ENCODE results near the gene RFX3. TPM values are rescaled to one million over a fixed set of nuclear protein-coding genes. Genes with fewer than 3 reads are reported as not detected.
A peak's percentile ranks its signal among the peaks of the same experiment; 100 is the strongest.

The RFX3 gene
- total RNA-seq, 1 donor from 2014 or later: 8.7 TPM

DNA sequence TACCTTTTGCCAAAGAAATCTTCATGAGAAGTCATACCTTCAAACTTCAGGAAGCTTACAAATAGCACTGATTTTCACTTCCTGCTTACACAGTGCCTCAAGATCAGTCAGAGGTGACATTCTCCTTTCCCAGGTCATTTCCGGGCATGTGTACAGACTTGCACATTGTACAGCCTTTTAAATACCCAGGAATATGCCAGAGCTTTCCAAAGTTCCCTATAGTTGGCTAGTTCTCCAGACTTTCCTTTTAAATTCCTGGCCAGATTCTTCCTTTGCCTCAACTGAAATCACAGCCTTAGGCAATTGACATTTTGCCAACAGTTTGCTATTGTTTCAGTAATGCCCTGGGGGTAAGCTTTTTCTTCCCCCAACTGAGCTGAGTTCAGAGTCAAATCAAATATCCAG is 47.2 kb downstream of the RFX3 start:
- peak; percentile 89 for DNase-seq (ENCODE audit: extremely low read depth, low read depth, low spot score)

DNA sequence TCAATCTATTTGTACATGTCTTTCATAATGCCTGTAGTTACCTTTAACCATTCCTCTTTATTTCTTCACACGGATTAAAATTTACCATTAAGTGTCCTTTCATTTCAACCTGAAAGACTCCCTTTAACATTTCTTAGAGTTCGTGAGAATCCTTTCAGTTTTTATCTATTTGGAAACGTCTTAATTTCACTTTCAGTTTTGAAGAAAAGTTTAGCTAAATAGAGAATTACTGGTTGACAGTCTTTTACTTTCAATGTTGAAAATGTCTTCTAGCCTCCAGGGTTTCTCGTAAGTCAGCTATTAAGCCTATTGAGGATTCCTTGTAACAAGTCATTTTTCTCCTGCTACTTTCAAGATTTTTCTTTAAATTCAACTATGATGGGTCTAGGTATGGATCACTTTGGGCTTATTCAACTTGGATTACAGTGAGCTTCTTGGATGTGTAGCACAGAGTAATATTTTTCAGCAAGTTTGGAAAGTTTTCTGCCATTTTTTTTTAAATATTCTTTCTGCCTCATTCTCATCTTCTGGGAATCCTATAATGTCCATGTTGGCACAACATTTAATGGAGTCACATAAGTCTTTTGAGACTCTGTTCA is 48.5 kb downstream of the RFX3 start:
- no peak for DNase-seq (ENCODE audit: extremely low read depth, low read depth, low spot score)

DNA sequence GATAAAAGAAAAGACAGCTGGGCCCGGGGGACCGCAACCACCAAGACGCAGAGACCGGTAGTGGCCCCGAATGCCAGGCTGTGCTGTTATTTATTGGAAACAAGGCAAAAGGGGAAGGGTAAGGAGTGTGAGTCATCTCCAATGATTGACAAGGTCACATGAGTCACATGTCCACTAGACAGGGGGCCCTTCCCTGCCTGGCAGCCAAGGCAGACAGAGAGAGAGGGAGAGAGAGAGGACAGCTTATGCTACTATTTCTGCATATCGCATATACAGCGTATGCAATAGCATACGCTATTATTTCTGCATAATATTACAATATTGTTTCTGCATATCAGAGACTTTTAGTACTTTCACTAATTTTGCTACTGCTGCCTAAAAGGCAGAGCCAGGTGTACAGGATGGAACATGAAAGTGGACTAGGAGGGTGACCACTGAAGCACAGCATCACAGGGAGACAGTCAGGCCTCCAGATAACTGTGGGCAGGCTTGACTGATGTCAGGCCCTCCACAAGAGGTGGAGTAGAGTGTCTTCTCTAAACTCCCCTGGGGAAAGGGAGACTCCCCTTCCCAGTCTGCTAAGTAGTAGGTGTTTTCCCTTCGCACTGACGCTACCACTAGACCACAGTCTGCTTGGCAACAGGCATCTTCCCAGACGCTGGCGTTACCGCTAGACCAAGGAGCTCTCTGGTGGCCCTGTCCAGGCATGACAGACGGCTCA is 50.3 kb downstream of the RFX3 start:
- no peak for DNase-seq (ENCODE audit: extremely low read depth, low read depth, low spot score)

DNA sequence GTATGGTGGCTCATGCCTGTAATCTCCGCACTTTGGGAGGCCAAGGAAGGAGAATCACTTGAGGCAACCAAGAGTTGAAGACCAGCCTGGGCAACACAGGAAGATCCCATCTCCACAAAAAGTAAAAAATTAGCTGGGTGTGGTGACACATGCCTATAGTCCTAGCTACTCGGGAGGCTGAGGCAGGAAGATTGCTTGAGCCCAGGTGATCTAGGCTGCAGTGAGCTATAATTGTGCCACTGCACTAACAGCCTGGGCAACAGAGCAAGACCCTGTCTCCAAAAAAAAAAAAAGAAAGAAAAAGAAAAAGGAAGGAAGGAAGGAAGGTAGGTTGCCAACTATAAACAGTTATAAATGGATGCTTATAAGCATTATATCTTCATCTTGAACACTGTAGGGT is 51.0 kb downstream of the RFX3 start:
- DNase-seq (ENCODE audit: extremely low read depth, low read depth, low spot score): no peak

DNA sequence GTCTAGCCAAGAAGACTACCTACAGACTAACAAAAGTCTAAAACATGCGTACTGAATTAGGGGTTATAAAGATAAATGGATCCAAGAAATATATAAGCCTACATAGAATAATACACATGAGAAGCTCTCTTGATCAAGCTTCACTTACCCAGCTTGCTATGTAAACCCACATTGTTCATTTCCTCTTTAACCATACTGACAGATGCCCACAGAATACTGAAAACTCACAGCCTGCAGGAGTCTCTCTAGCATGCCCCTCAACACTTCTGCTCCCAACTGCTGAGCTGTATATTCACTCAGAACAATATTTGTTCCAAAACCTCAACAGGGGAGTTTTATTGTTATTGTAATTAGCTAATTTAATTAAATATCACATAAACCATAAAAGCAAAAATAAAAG is 52.4 kb downstream of the RFX3 start:
- no peak for DNase-seq (ENCODE audit: extremely low read depth, low read depth, low spot score)

DNA sequence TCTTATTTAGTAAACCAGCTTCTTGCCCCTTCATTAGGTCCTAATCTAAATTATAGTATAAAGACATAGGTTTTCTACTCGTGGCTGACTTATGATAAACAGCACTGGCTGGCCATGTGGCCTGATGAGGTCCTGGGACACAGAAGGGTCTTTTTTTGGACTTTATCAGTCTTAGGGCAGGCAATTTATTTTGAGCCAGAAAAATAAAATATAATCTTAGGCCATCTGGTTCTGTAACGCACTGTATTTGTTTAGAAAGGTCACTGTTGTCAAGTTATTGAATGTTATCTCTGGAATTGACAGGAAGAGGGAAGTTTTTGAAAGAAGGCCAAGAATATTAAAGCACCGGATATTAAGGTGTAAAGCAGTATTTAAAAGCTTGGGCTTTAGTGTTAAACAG is 53.9 kb downstream of the RFX3 start:
- peak; percentile 48 for DNase-seq (ENCODE audit: extremely low read depth, low read depth, low spot score)

DNA sequence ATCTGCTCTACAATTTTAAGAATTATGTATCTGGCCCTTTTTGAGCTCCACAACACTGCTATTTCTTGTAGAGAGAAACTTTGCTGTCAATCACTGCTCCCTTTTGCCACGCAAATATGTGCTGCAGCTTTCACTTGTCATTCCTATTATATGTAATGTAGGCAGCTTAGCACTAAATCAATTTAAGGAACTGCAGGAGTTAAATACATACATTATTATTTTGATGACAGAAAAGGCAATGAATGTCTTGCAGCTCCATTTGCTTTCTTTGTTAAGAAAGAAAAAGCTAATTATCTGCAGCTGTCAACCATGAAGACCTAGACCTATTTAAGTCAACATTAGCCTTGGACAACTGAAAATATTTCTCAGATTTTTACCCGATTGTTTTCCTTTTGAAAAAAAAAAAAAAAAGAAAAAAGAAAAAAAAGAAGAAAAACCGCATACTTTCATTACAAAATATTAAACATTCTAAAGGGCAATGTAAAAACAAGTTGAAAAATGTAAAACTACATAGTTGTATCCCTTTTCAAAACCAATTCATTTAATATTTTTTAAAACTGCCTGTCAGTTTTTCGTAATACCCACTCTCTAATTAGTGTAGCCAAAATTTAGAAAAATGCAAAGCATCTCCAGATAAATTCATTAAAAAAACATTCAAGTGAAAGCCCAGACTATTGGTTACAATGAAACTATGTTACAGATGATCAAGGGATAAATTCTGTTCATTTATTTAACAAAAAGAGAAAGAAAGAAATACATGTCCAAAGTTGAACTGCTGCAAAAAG is 57.2 kb downstream of the RFX3 start:
- DNase-seq (ENCODE audit: extremely low read depth, low read depth, low spot score): no peak

DNA sequence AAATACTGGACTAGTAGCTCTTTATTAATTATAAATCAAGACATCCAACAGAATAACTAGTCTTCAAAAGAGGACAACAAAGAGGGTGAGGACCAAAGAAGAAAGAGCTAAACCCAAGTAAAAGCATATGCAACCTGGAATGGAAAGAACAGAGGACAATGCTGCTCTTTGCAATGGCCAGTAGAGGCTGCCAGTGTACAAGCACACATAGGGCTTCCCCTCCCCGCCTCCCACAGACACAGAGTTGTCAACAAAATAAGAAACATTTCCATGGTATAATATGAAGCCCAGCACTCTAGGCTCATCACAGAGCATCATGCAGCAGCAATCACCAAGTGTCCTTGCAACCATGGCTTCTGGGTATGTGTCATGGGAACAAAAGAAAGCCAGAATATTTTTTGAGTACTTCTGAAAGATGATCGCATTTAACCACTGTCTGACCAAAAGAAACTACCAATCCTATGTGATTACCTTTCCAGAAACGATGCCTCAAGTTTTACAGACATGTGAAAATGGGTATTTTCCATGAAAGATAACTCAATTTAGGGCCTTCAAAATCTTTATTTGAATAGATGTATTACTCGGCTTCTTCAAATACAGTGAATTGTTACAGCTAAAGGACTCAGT is 58.1 kb downstream of the RFX3 start:
- peak; percentile 42 for DNase-seq (ENCODE audit: extremely low read depth, low read depth, low spot score)

DNA sequence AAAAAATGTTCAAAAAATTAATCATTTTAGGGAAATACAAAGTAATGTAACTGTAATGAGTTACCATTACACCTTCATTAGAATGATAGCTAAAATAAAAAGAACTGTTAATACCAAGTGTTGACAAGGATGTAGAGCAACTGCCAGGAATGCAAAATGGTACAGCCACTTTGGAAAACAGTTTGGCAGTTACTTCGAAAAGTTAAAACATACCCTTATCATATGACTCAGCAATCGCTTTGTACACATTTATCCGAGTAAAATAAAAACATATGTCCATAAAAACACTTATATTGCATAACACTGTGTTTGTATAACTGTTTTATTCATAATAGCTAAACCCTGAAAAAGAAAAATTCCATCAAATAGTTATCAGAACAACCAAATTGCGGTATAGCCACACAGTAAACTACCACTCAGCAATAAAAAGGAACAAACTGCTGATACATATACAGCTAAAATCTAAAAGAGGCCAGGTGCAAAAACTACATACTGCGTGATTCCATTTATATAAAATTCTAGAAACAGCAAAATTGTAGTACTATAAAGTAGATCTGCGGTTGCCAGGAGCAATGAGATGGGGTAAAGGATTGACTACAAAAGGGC is 61.7 kb downstream of the RFX3 start:
- no peak for DNase-seq (ENCODE audit: extremely low read depth, low read depth, low spot score)

DNA sequence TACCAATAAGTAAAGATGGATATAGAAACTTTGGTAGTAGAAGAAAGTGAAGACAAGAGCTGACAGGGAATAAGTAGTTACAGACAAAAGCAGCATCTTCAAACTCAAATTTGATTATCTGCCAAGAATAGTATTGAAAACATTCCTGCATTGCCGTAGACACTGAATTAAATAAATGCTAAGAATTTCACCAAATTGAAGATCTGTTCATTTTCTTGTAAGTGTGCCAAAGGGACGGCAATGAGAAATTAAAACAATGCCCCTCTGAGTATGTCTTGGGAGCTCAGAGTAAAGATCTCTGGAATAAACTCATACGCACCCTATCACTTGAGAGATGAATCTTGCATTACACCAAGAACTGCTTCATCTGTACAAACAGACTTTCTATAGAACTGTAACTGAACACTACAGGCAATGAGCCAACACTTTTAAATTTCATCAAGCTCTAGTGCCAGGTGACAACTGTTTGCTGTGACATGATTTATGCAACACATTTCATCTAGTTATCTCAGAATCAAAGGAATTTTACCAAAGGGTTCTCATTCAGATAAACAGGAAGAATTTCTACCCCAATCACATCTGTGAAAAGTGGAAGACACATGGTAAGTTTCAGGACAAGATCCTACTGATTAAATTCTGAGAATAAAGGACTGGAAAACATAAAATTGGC is 66.9 kb downstream of the RFX3 start:
- DNase-seq (ENCODE audit: extremely low read depth, low read depth, low spot score): no peak

DNA sequence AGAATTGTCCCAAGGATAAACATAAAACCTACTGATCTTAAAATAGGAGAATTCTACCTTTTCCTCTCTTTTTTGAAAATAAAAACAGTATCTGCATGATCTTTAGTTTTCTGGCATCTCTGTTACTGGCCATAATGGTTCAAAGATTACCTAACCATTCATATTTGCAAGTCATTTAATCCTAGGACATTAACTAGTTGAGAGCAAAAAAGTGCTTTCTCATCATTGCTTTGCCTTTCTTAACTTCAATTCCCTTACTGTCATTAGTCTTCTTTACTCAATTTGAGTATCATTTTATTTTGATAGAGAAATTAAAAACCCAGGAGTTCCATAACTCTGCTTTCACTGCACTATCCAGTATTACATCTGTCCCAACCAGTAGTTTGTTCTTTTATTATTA is 68.6 kb downstream of the RFX3 start:
- no peak for DNase-seq (ENCODE audit: extremely low read depth, low read depth, low spot score)

DNA sequence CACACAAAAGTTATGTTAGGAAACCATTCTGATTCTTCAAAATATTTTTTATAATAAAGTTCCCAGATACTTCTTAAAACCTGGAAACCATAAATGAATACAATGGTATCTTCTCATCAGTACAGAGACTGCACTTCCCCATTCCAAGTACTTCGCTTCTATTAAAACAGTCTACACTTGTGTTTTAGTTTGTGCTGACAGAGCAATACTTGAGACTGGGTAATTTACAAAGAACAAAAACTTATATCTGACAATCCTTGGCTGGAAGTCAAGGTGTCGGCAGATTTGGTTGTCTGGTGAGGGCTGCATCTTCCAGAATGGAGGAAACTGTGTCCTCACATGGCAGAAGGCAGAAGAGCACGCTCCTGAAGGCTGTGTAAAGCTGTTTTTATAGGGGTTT is 70.1 kb downstream of the RFX3 start:
- DNase-seq (ENCODE audit: extremely low read depth, low read depth, low spot score): no peak

DNA sequence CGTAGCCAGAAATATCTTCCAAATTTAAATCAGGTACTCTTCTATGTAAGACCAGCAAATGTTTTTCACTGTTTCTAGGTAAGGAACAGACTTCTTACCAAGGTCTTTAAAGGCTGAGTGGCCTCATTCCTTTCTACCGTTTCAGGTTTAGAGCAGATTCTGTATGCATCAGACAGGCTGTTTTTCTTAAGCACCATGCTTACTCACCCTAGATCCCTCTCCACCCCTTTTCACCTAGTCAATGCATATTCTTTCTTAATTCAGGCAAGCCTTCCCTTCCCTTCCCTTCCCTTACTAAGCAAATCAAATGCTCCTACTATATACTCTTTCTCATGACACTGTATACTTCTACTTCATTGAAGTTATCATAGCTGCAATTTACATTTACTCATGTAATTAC is 70.7 kb downstream of the RFX3 start:
- no peak for DNase-seq (ENCODE audit: extremely low read depth, low read depth, low spot score)

DNA sequence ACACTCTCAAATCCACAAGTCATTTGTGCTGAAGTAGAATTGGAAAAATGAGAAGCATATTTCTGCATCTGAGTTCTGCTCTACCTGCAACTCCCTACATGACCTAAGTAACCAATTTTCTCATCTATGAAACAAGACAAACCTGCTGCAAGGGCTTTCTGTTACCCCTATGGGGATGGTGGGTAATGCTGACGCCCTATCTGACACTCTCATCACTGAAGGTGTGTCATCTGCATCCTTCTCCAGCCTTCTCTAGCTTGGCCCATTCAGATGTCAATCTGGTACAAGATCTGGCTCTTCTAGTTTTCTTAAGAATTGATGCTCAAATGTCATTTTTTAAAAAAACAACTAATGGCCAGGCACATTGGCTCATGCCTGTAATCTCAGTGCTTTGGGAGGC is 73.8 kb downstream of the RFX3 start:
- DNase-seq (ENCODE audit: extremely low read depth, low read depth, low spot score): no peak

DNA sequence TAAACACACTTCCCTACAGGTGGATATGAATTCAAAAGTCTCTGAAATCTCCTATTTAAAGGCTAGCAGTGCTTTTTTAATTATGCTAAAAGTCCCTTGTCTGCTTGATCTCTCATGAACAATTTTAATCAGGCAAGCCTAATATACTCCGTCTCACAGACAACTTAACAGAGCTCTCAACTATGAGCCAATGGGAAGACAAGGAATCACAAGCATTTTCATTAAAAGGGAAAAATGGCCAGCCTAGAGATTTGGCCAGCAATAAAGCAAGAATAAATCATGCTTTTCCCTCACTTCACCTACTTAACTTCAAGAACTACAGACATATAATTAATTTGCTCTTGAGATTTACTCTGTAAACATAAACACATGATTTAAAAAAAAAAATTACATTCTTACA is 78.0 kb downstream of the RFX3 start:
- no peak for DNase-seq (ENCODE audit: extremely low read depth, low read depth, low spot score)

DNA sequence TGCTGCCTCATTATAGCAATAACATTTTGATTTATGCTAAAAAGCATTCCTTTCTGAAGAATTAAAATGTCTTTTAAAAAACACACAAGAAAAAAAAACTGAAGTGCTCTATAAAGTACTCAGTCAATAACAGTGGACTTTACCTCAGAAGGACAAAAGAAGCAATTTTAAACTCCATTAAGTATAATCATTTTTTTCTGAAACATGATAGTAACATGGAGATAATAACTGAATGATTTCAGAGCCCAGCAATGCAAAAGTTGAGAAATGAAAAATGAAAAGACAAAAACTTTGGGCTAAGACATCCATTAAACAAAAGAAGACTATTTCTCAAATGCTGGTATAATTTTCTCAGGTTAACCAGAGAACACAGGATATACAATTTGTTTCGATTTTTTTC is 78.7 kb downstream of the RFX3 start:
- DNase-seq (ENCODE audit: extremely low read depth, low read depth, low spot score): no peak

DNA sequence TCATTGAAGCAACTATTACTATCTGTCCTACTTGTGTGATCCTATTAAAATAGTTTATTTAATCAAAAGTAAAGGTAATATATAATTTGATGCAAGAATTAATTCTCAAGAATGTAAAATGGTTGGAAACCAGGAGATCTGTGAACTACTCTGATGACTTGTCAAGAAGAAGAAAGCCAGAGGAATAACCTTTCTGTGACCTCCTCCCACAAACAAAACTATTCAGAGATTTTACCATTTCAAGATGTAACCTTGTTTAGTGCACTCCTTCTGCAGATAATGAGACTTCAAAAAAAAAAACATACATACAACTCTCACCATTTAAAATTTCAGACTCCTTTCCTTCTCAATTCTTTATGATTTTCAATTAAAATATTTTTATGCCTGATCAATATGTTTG is 79.5 kb downstream of the RFX3 start:
- DNase-seq (ENCODE audit: extremely low read depth, low read depth, low spot score): no peak

DNA sequence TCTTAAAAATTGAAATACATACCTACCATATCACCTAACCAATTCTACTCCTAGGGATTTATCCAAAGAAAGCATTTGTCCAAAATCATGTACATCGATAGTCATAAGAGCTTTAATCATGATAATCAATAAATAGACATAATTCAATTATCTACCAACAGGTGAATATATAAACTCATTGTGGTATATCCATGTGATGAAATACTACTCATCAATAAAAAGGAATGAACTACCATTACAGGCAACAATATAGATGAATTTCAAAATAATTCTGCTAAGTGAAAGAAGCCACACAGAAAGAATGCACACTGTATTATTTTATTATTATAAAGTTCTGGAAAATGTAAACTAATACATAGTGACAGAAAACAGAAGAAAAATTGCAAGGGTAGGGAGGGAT is 81.8 kb downstream of the RFX3 start:
- no peak for DNase-seq (ENCODE audit: extremely low read depth, low read depth, low spot score)

DNA sequence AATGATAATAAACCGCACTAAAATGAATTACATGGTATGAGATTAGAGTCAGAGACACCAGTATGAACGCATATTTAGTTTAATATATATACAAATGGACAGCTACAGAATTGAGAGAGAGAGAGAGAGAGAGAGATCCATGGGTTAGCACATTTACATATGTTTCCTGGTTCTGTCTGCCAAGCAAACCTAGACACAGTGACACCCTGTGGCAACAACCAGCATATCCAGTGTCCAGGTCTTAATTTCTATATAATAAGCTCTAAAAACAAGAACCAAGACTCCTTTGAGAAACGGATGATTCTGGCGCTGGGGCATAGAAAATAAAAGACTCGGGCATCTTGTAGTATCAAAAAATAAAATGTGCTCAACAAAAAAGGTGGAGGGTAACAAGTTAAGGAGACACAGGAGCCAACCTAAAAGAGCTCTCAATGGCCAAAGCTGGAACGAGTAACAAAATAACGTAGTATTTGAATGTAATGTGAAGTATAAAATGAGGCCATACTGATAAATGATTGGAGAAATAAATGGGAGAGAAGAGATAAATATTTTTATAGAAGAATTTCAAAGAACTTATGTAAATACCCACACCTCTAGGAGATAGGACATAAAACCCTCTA is 84.5 kb downstream of the RFX3 start:
- DNase-seq (ENCODE audit: extremely low read depth, low read depth, low spot score): peak; percentile 57
